Panc1 (cell line): ENCODE measurements around the gene ZNF107. TPM values are rescaled to one million over a fixed set of nuclear protein-coding genes. Genes with fewer than 3 reads are reported as not detected.
"Not testable (repeated sequence)": the region's sequence is repeated elsewhere in the genome, so short reads cannot be mapped to it uniquely, and the experiment has no call there.

Source experiments
- ATAC-seq: fragments of 200-7000 bp; cut with Tn5 transposase; 2 replicates; pipeline ENCODE4 v1.9.1; 2020; ENCODE audit warnings: mild to moderate bottlenecking, moderate library complexity
- BruUV-seq: library from RNA; stranded (reverse); fragments of 400-500 nt; replicated peaks from 2 replicates; lab custom pipeline; 2021; lab: Mats Ljungman, UMichigan
- CTCF ChIA-PET: fragments of 300-600 bp; sonication (Branson Sonifier 250); formaldehyde crosslinking; loops from one replicate; lab custom pipeline; 2022; ENCODE audit warnings: antibody characterized with exemption; lab: Charles Lee
- POLR2A ChIA-PET: fragments of 300-600 bp; sonication (Branson Sonifier 250); formaldehyde crosslinking; loops from one replicate; lab custom pipeline; 2022; ENCODE audit warnings: antibody characterized with exemption; lab: Charles Lee
- DNase-seq: peaks from one replicate; pipeline ENCODE4 v3.0.0-alpha.2; 2010; ENCODE audit warnings: low read depth, low spot score
- H3K27ac ChIP-seq: 2 replicates; pipeline ENCODE4 v1.5.1; 2011; ENCODE audit warnings: mild to moderate bottlenecking, low read length, inconsistent platforms
- H3K27me3 ChIP-seq: fragments of 200-500 bp; sonication (Bioruptor generic); 2 replicates; pipeline ENCODE4 v1.6.0; 2014; ENCODE audit warnings: low read length, inconsistent platforms; ENCODE audit not compliant: control insufficient read depth, insufficient read depth
- H3K36me3 ChIP-seq: fragments of 200-500 bp; sonication (Bioruptor generic); 2 replicates; pipeline ENCODE4 v1.5.1; 2014; ENCODE audit warnings: inconsistent platforms, mild to moderate bottlenecking, low read length, moderate library complexity; ENCODE audit not compliant: control insufficient read depth, insufficient read depth
- H3K4me1 ChIP-seq: 2 replicates; pipeline ENCODE4 v1.5.1; 2011; ENCODE audit warnings: inconsistent platforms, mild to moderate bottlenecking, low read length, moderate library complexity; ENCODE audit not compliant: control insufficient read depth, insufficient read depth
- H3K4me3 ChIP-seq, 2 experiments: 2 replicates each; pipeline ENCODE4 v1.5.1; 2011 to 2012; ENCODE audit warnings: low read depth in 2 of 2, low read length in 2 of 2, mild to moderate bottlenecking in 2 of 2, inconsistent platforms in 1 of 2, moderate library complexity in 1 of 2
- H3K9me3 ChIP-seq: fragments of 200-500 bp; sonication (Bioruptor generic); 2 replicates; pipeline ENCODE4 v1.5.1; 2014; ENCODE audit warnings: low read depth, mild to moderate bottlenecking, inconsistent platforms, low read length, moderate library complexity; ENCODE audit not compliant: control insufficient read depth, insufficient read depth
- POLR2AphosphoS5 ChIP-seq: IDR thresholded peaks from 2 replicates; pipeline ENCODE4 v1.6.1; 2012; ENCODE audit warnings: mild to moderate bottlenecking, low read depth, low read length, moderate library complexity
- SIN3A ChIP-seq: IDR thresholded peaks from 2 replicates; pipeline ENCODE4 v1.6.1; 2012; ENCODE audit warnings: low read depth, mild to moderate bottlenecking, low read length, moderate library complexity, borderline replicate concordance; ENCODE audit not compliant: insufficient read depth
- TCF7L2 ChIP-seq: IDR thresholded peaks from 2 replicates; pipeline ENCODE4 v1.6.1; 2011; ENCODE audit warnings: mild to moderate bottlenecking, low read depth, low read length, inconsistent platforms
- in situ Hi-C: cut with HindIII; loops from 2 replicates; pipeline ENCODE4 v1.10.0; 2016; ENCODE audit warnings: low sequenced_read_pairs, low pct_unique_long_range_greater_than_20kb
- intact Hi-C: fragments of 100-400 bp; cut with micrococcal nuclease; formaldehyde crosslinking; loops from one replicate; pipeline ENCODE4 v1.10.0; 2022; ENCODE audit not compliant: unreplicated experiment
- total RNA-seq: library from RNA; stranded (reverse); gene quantifications from one replicate; pipeline ENCODE4 v1.2.1, GENCODE V29; 2021; ENCODE audit not compliant: unreplicated experiment
- TF ChIP-seq, protein P1 (sequence below), 2 experiments: IDR thresholded peaks; 2 replicates each; pipeline ENCODE4 v1.6.1; 2011 to 2012; ENCODE audit warnings: low read depth in 2 of 2, control low read depth in 1 of 2, low read length in 1 of 2, mild to moderate bottlenecking in 1 of 2, moderate library complexity in 1 of 2; ENCODE audit not compliant: insufficient read depth in 1 of 2
- TF ChIP-seq, protein P2 (sequence below): fragments of 450-650 bp; IDR thresholded peaks from 2 replicates; pipeline ENCODE4 v1.5.1; 2017; ENCODE audit warnings: mild to moderate bottlenecking

Gene ZNF107
- total RNA-seq, 1 experiment from 2014 or later, result 11.1 TPM

DNA sequence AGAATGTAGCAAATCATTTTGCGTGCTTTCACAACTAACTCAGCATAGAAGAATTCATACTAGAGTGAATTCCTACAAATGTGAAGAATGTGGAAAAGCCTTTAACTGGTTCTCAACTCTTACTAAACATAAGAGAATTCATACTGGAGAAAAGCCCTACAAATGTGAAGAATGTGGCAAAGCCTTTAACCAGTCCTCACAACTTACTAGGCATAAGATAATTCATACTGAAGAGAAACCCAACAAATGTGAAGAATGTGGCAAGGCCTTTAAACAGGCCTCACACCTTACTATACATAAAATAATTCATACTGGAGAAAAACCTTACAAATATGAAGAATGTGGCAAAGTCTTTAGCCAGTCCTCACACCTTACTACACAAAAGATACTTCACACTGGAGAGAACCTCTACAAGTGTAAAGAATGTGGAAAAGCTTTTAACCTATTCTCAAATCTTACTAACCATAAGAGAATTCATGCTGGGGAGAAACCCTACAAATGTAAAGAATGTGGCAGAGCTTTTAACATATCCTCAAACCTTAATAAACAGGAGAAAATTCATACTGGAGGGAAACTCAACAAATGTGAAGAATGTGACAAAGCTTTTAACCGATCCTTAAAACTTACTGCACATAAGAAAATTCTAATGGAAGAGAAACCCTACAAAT, 40.8 kb downstream of the ZNF107 start:
- ChIA-PET POLR2A (no interaction called here), CTCF (no interaction called here)
- Histone ChIP-seq H3K9me3 (peaks cover 80% of the 10 kb centered on the region), H3K27ac (no peak overlapping the region), H3K27me3 (no peaks in the 10 kb centered on the region), H3K4me3 (no peak overlapping the region), H3K4me1 (no peaks in the 10 kb centered on the region), H3K36me3 (peaks cover 3% of the 10 kb centered on the region; the same call in 1 of the 2 replicates)
- in situ Hi-C loops (no loop called here), intact Hi-C loops (no loop called here)
- DNase-seq (no peak), ATAC-seq (no peak)
- TF ChIP-seq TCF7L2 (no peak), POLR2AphosphoS5 (no peak), SIN3A (no peak)
- TF ChIP-seq, protein P1, sequence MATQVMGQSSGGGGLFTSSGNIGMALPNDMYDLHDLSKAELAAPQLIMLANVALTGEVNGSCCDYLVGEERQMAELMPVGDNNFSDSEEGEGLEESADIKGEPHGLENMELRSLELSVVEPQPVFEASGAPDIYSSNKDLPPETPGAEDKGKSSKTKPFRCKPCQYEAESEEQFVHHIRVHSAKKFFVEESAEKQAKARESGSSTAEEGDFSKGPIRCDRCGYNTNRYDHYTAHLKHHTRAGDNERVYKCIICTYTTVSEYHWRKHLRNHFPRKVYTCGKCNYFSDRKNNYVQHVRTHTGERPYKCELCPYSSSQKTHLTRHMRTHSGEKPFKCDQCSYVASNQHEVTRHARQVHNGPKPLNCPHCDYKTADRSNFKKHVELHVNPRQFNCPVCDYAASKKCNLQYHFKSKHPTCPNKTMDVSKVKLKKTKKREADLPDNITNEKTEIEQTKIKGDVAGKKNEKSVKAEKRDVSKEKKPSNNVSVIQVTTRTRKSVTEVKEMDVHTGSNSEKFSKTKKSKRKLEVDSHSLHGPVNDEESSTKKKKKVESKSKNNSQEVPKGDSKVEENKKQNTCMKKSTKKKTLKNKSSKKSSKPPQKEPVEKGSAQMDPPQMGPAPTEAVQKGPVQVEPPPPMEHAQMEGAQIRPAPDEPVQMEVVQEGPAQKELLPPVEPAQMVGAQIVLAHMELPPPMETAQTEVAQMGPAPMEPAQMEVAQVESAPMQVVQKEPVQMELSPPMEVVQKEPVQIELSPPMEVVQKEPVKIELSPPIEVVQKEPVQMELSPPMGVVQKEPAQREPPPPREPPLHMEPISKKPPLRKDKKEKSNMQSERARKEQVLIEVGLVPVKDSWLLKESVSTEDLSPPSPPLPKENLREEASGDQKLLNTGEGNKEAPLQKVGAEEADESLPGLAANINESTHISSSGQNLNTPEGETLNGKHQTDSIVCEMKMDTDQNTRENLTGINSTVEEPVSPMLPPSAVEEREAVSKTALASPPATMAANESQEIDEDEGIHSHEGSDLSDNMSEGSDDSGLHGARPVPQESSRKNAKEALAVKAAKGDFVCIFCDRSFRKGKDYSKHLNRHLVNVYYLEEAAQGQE (IDR thresholded peaks at IDR 0.05; ENCODE audit: insufficient read depth in 1 of 2, low read depth in 2 of 2, low read length in 1 of 2), result no peak
- TF ChIP-seq, protein P2, sequence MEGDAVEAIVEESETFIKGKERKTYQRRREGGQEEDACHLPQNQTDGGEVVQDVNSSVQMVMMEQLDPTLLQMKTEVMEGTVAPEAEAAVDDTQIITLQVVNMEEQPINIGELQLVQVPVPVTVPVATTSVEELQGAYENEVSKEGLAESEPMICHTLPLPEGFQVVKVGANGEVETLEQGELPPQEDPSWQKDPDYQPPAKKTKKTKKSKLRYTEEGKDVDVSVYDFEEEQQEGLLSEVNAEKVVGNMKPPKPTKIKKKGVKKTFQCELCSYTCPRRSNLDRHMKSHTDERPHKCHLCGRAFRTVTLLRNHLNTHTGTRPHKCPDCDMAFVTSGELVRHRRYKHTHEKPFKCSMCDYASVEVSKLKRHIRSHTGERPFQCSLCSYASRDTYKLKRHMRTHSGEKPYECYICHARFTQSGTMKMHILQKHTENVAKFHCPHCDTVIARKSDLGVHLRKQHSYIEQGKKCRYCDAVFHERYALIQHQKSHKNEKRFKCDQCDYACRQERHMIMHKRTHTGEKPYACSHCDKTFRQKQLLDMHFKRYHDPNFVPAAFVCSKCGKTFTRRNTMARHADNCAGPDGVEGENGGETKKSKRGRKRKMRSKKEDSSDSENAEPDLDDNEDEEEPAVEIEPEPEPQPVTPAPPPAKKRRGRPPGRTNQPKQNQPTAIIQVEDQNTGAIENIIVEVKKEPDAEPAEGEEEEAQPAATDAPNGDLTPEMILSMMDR, result no peak
- BruUV-seq, result no TSS peak

DNA sequence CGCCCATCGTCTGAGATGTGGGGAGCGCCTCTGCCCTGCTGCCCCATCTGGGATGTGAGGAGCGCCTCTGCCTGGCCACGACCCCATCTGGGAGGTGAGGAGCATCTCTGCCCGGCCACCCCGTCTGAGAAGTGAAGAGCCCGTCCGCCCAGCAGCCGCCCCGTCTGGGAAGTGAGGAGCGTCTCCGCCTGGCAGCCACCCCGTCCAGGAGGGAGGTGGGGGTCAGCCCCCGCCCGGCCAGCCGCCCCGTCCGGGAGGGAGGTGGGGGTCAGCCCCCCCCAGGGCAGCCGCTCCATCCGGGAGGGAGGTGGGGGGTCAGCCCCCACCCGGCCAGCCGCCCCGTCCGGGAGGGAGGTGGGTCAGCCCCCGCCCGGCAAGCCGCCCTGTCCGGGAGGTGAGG, 52.0 kb downstream of the ZNF107 start:
- in situ Hi-C loops, BruUV-seq, H3K4me1 ChIP-seq, H3K27ac ChIP-seq, intact Hi-C loops, H3K9me3 ChIP-seq, ATAC-seq, H3K4me3 ChIP-seq, H3K36me3 ChIP-seq, POLR2A ChIA-PET, DNase-seq, H3K27me3 ChIP-seq, CTCF ChIA-PET: not testable (repeated sequence)

DNA sequence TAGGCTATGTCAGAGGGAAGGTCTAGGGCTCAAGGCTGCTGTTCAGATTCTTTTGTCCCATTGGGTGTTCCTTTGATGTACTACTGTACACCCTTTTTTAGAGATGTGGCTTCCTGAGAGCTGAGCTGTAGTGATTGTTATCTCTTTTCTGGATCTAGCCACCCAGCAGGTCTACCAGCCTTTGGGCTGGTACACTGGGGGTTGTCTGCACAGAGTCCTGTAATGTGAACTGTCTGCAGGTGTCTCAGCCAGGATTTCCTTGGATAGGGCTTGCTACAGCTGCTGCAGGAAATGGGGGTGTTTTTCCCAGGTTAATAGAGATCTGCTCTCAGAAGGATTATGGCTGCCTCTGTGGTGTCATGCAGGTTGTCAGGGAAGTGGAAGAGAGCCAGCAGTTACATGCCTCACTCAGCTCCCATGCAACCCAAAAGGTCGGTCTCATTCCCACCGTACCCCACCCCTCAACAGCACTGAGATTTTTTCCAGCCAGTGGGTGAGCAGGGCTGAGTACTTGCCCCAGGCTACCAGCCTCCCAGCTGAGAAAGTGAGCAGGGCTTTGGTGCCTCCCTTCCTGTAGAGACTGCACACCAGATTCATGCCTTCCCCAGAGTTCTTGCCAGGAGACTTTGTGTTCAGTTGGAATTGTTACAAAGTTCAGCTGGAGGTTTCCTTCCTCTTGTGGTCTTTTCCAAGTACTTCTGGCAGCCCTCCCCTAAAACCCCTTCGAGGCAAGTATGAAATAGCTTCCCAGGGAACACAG, 63.3 kb downstream of the ZNF107 start:
- CTCF ChIA-PET, result no interaction called here
- H3K27me3 ChIP-seq, result no peaks in the 10 kb centered on the region

More for the DNA sequence above, 63.3 kb downstream of the ZNF107 start:
- intact Hi-C loops (no loop called here), in situ Hi-C loops (no loop called here)
- POLR2A ChIA-PET, result interaction anchor here (0.6 kb wide), 1 partner anchor 10 kb away, joined by 5 read pairs; no protein-coding TSS in a partner anchor
- Histone ChIP-seq H3K4me1 (no peaks in the 10 kb centered on the region; the same call in 1 of the 2 replicates), H3K36me3 (no peaks in the 10 kb centered on the region), H3K27ac (no peak overlapping the region), H3K4me3 (no peak overlapping the region), H3K9me3 (no peaks in the 10 kb centered on the region)
- TF ChIP-seq TCF7L2 (no peak), POLR2AphosphoS5 (no peak), SIN3A (no peak)
- TF ChIP-seq, protein P2, result no peak
- TF ChIP-seq, protein P1 (IDR thresholded peaks at IDR 0.05; ENCODE audit: insufficient read depth in 1 of 2, low read depth in 2 of 2, low read length in 1 of 2), result no peak
- no peak for DNase-seq
- BruUV-seq, result no TSS peak
- no peak for ATAC-seq
